Transverse colon (tissue), 4 donors: ENCODE measurements around the gene FOXO1.

Experiments used
- POLR2AphosphoS5 ChIP-seq, 3 donors: sonication (generic); formaldehyde crosslinking; IDR thresholded peaks; one replicate each; pipeline ENCODE4 v1.6.1; 2016; ENCODE audit warnings: antibody characterized with exemption in 3 of 3
- TF ChIP-seq, protein P1 (sequence below), 5 experiments: fragments of 200-600 bp in 3 of 5; fragments of 450-650 bp in 2 of 5; sonication (generic) in 3 of 5; IDR thresholded peaks; 1 replicate in 2 of 5; 2 replicates in 3 of 5; pipeline ENCODE4 v1.5.1; 2016 to 2017; ENCODE audit warnings: antibody characterized with exemption in 5 of 5, inconsistent platforms in 3 of 5, mild to moderate bottlenecking in 2 of 5, moderate library complexity in 1 of 5

DNA sequence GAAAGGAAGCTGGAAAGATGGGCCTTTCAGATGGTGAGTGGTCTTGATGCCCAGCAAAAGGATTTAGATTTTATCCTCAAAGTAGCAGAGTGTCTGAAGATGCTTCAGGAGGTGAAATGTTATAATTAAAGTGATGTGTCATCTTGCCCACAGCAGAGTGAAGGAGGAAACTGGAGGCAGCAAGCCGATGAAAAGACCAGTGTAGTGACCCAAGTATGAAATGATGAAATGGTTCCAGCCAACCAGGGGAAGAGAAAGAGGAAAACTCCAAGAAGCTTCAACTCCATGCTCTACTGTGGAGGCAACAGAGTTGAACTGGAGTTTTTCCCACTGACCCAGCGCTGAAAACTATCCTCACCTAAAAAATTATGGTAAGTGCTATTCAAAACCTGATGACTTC, 66.7 kb downstream of the FOXO1 start:
- no peak for TF ChIP-seq POLR2AphosphoS5 (IDR thresholded peaks at IDR 0.05)
- TF ChIP-seq, protein P1, sequence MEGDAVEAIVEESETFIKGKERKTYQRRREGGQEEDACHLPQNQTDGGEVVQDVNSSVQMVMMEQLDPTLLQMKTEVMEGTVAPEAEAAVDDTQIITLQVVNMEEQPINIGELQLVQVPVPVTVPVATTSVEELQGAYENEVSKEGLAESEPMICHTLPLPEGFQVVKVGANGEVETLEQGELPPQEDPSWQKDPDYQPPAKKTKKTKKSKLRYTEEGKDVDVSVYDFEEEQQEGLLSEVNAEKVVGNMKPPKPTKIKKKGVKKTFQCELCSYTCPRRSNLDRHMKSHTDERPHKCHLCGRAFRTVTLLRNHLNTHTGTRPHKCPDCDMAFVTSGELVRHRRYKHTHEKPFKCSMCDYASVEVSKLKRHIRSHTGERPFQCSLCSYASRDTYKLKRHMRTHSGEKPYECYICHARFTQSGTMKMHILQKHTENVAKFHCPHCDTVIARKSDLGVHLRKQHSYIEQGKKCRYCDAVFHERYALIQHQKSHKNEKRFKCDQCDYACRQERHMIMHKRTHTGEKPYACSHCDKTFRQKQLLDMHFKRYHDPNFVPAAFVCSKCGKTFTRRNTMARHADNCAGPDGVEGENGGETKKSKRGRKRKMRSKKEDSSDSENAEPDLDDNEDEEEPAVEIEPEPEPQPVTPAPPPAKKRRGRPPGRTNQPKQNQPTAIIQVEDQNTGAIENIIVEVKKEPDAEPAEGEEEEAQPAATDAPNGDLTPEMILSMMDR (IDR thresholded peaks at IDR 0.05), result no peak
